HG02852 (cell line): Measurements from ENCODE around the gene MED25.

ENCODE experiments used
- ATAC-seq: cut with Tn5 transposase; IDR thresholded peaks from one replicate; pipeline ENCODE4 v1.9.1; 2021; ENCODE audit warnings: mild to moderate bottlenecking, moderate library complexity; ENCODE audit not compliant: unreplicated experiment

The MED25 gene

DNA sequence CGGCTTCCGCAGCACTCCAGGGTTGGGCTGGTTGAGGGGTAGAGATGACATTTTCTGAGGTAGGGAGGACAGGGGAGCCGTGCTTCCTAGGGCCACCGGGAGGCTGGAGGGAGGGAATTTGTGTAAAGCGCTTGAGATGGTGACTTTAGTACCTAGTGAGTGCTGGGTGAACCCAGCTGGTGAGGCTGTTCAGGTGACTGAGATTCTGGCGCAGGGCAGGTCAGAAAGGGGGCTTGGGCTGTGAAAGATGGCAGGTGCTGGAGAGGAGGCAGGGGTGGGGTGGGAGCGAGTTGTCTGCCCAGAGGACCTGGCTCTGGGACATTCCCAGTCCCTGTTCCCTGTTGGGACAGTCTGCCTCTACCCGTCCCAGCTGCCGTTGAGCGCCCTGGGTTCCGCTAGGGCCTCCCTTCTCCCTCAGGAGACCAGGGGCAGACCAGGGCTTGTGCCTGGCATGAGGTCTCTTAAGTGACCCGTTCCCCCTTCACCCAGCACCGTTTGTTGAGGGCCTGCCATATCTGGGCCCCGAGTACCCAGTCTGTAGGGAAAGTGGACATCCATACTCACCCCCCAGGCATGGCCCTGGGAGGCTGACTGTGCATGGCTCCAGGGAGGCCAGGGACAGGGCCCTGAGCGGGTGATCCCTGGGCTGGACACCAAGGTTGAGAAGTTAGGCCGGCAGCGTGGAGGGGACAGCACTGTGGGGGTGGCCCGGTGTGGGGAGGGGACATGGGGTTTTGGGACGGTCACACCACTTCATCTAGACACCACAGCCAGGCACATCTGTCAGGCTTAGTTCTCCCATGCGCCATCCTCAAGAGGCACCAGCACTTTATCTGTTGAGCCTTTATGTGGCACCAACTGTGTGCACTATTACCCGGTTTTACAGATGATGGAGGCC, 37.8 kb downstream of the MED25 start:
- no peak for ATAC-seq

DNA sequence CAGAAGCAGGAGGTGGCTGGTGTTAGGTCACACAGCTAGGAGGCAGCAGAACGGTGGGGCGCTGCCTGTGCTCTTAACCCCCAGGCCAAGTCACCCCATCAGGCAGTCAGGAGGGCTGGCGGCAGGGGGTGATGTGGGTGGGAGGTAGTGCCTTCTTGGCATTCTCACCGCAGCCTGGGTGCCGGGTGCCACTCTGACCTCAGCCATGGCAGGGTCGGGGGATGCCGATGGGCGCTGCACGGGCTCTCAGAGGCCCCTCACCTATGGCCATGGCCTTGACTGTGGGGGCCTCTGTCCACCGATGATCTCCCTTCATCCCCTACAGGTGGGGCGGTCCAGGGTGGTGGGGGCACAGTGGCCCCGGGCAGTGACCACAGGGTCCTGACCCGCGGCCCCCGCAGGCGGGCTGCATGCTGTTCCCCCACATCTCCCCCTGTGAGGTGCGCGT, 38.5 kb downstream of the MED25 start:
- no peak for ATAC-seq

DNA sequence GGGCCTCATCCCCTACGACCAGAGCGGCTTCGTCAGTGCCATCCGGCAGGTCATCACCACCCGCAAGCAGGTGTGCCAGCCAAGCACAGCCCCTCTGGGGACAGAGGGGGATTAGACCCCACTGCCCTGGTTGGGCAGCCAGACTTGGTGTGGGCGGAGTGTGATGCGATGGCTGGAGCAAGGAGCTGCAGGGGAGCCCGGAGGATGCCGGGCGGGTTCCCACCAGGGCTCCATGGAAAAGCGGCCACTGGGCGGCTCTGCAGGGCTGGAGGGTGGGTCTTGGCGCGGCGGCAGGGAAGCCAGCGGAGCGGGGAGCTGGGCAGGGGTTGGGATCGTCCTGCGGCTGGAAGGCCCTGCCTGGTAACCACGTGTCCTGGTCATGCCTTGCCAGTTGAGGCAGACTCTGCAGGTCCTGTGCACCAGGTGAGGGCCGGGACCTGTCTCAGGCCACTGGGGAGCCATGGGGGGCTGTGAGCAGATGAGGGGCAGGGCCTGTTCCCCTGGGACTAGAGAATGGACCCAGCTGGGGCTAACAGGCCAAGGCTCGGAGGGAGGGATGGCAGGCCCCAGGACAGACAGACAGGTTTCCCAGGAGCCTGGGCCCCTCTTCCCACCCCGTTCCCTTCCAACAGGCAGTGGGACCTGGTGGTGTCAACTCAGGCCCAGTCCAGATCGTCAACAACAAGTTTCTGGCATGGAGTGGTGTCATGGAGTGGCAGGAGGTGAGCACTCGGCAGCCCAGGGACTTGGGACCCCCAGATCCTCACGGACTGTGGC, 39.2 kb downstream of the MED25 start:
- ATAC-seq: no peak

DNA sequence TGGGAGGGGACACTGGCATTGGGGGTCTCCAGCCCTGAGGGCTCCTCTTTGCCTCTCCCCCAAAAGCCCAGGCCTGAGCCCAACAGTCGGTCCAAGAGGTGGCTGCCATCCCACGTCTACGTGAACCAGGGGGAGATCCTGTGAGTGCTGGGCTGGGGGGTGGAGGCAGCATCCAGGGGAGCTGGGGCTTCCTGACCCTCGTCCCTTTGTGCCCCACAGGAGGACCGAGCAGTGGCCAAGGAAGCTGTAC, 39.7 kb downstream of the MED25 start:
- no peak for ATAC-seq

DNA sequence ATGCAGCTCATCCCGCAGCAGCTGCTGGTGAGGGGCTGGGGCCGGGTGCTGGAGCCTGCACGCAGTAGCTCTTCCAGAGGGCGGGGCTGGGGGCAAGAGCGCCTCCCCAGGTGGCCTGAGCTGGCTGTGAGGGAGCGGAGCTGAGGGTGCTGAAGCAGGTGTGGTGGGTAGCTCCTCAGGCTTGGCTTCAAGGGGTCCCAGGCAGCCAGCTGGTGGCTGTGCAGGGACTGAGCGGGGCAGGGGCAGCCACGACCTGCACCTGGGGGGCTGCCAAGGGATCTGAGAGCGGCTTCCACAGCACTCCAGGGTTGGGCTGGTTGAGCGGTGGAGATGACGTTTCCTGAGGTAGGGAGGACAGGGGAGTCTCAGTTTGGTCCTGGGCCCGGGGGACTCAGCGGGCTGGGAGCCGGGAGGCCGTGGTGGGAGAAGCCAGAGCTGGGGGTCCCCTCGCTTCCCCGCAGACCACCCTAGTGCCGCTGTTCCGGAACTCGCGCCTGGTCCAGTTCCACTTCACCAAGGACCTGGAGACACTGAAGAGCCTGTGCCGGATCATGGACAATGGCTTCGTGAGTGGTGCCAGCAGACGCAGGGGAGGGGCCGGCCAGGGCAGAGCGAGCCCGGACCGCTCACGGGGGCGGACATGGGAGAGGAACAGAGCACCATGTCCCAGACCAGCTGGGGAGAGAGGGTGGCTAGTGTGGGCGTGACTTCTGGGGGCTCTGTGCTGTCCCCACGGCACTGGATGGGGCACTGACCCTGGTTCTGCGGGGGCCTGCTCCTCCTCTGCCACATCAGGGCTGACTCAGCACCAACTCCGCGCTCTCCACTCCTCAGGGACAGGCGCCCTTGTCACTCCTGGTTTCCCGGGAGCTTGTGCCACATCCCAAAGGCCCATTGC, 40.2 kb downstream of the MED25 start:
- no peak for ATAC-seq

DNA sequence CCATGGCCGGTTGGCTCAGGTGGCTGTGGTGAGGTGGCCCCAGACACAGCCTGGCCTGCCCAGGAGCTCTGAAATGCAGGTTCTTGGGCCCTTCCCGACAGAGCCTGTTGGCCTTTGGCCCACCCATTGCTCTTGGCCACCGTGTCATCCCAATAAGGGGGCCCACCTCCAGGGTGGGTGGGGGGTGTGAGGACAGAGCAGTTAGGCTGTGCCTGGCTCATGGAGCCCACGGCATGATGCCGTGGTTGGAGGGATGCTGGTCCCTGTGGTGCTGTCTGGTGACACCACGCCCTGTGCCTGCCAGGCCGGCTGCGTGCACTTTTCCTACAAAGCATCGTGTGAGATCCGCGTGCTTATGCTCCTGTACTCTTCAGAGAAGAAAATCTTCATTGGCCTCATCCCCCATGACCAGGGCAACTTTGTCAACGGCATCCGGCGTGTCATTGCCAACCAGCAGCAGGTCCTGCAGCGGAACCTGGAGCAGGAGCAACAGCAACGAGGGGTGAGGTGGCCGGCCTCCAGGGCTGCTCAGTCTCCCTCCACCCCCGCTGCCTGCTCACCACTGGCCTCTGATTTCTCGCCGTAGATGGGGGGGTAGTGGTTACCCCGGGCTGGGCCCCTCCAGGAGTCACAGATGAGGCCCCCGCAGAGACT, 41.7 kb downstream of the MED25 start:
- no peak for ATAC-seq

DNA sequence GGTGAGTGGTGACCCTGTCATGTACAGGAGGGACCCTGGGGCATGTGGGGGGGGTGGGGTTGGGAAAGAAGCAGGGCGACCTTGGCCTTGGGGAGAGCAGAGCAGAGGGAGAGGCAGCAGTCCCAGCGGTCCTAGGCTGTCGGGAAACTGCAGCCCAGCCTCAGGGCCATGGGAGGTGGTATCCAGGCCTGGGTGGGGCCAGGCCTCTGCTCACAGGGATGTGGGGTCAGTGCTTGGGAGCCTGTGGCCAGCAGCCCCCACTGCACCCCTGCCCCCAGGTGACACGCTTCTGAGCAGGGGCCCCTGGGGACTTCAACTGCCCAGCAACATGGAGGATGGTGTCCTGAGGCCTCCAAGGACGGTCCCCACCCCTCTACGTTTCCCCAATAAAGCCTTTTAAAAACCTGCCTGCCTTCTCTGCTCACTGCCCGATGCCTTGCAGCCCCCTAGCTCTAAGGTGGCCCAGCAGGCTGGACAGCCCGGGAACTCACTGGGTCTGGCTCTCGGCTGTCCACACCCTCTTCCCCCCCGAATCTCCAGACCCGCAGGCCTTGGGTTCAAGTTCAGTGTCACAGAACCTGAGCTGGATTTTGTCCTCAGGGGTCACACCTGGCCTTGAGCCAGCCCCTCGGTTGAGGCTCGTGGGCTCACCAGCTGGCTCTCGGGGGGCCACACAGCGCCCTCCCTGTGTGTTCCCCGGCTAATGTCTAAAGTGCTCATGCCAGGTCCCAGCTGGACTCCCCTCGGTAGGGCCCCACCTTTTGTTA, 42.4 kb downstream of the MED25 start:
- ATAC-seq: no peak

DNA sequence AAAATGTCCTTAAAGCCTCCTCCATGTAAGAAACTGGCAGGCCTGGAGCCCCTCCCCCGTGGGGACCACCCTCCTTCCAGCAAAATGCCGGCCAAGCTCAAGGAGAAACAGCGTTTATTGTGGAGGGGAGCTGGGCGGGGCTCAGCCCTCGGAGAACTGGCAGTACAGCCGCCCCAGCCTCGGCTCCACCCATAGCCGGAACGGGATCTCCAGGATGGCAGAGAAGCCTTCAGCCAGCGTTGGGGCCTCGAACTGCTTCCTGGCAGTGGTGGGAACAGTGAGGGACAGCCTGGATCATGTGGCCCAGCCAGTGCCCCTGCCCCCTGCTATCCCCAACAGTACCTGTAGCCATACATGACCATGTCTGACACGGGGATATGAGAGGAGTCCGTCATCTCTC, 43.0 kb downstream of the MED25 start:
- ATAC-seq: no peak

DNA sequence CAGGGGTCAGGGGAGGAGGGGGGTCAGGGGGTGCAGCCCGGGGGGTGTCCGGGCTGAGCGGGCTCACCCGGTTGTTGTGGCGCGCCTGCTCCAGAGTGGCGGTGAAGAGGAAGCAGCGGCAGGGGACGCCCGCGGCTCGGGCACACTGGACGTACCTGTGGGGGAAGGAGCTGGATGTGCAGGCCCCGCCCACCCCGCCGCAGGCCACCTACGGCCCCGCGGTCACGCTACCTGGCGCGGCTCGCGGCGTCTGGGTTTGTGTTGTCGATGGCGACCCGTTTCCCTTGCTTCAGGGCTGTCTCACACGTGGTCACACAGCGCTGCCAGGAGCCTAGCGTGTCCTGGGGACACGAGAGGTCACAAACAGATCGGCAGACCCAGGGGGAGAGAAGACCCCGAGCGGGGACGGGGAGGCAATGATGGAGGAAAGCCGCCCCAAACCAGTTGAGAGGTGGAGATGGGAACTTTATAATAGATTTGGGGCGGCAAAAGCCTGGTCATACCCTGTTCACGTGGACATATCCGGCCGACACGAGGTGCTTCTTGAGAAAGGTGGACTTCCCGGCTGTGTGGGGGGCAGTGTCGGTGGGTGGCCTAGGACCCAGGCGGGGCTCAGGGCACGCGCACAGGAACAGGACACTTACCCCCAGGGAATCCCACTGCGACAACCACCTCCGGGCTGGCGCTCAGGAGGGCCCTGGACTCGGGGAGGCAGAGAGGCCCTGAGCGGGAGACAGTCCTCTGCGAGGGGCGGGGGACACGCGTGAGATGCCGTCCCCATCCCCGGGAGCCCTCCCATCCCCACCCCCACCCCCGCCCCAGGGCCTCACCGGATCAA, 43.7 kb downstream of the MED25 start:
- no peak for ATAC-seq

DNA sequence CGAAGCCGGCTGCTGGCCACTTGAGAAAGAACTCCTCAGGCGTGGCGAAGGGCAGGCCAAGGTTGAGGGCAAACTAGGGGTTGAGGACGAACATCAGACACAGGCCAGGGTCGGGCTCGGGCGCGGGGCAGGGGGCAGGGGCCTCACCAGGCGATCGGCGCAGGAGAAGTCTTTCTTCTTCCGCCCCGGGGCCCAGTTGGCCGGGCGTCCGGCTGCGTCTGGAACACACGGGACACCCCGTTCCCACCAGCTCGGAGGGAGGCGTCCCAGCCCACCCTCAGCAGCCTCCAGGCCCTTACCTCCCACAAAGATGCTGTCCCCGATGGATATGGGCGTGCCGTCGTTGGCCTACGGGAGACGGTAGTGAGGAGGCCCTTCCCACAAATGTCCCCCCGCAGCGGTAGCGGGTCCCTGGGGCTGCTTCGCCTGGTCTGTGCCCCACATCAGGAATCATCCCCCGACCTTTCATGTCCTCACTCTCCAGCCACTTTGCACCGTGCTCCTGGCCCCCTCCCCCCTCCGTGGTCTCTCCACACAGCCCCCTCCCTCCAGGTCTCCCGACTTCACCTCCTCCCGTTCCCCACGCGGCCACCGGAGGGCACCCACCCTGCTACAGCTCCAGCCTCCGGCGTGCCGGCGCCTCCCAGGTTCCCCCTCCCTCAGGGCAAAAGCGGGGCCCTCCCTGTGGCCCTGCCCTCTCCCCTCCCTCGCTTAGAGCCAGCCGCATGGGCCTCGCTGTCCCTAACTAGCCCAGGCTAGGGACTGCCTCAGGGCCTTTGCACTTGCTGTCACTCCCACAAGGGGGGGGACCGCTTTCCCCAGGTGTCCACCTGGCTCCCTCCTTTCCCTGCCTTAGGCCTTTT, 44.5 kb downstream of the MED25 start:
- ATAC-seq: no peak

DNA sequence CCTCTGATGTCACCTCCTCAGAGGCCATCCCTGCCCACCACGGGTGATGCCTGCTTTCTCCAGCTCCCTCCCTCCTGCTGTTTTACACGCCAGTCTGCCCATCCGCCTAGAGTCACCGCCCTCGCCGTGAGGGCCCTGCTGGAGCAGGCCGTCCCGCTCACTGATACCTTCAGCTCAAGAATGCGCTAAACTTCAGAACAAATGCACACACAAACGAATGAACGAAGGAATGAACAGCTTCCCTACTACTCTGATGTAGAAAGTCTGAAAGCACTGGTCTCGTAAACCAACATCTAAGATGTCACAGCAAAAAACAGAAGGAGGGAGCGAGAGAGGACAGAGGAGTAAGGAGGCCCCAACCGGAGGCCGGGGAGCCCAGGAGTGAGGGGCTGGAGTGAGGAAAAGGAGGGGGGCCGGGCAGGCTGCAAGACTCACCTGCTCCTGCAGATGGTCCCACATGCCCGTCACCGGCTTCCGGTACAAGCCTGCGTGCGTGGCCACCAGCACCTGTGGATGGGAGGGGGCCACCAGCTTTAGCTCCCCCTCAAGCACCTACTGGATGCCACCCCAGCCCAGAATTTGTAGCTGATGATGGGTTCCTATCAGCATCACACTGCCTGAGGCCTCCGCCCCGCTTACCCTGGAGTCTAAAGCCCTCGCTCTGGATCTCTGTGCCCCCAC, 45.3 kb downstream of the MED25 start:
- no peak for ATAC-seq

DNA sequence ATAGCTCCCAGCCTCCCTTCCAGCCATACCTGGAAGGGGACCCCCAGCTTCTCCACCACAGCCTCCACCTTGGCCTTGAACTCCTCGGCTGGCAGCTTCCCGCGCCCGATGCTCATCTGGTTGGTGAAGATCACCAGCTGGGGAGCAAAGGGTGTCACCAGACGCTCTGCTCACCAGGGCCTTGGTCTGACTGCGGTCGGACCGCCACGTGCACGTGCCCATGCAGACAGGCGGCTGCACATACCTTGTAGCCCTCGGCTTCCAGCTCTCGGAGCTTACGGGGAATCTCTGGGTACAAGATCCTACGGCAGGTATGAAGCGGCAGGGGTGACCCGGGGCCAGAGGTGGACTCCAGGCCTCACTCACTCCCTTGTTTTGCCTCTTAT, 45.8 kb downstream of the MED25 start:
- no peak for ATAC-seq

DNA sequence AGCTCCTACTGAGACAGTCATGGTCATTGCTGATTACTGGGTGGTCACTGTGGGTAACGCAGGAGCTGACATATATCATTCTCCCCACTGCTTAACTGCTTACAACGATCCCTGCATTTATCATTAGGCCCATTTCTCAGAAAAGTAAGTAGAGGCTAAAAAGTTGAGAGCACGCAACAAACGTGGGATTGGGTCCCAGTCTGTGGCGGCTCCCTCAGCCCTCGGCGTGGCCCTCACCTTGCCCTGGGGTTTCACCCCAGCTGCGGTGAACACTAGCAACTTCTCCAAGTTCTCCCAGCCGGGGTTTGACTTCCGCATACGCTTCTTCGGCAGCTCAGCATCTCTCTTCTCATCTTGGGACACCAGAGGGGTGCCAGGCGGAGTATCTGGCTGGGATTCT, 46.8 kb downstream of the MED25 start:
- no peak for ATAC-seq

DNA sequence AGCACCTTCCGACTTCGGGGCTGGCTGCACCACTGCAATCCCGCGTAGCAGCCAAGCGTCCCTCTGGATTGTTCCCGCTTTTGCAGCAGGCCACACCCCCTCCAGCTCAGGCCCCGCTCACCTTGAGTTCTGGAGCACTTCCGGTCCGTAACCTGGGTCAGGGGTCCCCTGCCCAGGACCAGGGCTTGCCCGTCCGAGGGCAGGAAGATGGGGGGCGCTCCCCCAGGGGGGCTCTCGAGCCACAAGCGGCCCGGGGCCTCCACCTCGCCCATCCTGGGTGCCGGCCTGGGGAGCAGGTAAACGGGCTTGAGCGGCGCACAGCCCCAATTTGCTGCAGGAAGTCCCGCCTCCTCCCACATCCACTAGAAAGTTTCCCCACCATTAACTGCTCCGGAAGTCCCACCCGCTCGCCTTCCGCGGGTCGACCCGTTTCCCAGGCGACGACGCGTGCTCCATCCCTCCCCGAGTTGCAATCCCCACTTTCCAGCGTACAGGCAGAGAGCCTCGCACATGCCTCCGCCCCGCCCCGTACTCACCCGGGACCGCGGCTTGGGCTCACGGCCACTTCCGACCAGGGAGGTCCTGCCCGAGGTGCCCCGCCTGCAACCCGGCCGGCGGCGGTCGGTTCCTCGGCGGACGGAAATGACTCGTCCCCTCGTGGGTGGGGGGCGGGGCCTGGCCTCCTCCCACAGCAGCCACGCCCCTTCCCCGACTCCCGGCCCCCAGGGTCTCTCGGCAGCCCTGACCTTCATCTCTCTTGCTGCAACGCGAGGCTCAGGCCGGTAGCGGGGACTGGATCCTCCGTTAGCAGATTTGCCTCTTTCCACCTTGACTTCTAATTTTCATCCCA, 49.1 kb downstream of the MED25 start, which contains the start of gene PNKP:
Gene PNKP (minus strand): TSS at position 644 of the 850 bp plus-strand sequence. CDS start 372 bp downstream, at position 272.
- peak; percentile 33 for ATAC-seq

DNA sequence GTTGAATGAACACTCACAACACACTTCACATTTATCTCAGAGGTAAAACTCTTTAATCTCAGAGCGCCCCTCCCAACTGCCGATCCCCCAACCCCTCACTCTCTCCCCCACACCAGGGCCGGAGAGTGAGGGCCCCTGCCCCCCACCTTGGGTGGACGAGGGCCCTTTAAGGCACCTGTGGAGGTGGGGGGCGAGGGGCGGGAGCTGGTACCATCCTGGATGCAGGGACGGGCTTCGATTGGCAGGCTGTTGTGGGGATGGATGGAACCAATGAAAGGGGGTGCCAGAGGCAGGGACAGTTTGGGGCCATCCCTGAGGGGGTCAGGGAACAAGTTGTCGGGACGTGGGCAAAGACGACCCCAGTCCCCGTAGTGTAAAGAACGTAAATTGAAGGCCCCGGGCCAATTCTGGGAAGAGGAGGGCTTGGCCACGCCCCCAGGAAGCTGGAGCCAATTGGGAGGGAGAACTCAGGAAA, 51.0 kb downstream of the MED25 start:
- ATAC-seq: peak; percentile 9

DNA sequence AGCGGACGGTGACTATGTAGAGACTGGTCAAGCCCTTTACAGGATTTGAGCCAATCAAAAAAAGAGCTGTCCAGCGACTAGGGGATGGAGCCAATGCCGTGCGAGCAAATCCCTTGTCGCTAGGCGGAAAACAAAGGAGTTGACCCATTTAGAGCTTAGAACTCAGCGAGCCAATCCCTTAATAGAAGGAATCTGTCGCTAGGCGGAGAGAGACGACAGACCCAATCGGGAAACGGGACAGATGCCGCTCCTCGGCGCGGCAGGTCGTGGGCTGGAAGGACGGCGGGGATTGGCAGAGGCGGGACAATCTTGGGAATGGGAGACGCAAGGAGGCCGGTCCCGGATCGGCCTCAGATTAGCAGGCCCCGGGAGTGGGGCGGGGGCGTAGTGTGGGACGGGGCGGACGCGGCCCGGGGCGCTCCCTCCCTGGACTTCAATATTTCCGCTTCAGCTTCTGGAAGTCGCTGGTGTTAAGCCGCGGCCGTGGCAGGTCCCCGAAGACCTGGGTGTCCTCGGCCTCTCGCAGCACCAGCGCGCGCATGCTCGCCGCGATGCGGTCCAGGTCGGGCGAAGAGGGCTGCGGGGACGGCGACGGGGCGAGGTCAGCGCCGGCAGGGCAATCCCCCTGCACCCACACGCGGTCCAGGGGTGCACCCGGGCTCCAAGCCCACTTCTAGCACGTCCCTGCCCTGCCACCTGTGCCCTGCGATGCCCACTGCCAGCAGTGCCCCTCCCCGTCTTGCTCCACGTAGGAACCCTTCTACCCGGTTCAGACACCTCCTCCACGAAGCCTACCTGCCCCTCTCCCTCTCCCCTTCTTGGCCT, 51.6 kb downstream of the MED25 start:
- peak; percentile 66 for ATAC-seq
